PC-9 (cell line): ENCODE results near the gene KCNIP1. TPM values are rescaled to one million over a fixed set of nuclear protein-coding genes. Genes with fewer than 3 reads are reported as not detected.
A peak's percentile ranks its signal among the peaks of the same experiment; 100 is the strongest.

Experiments used
- BruUV-seq: library from RNA; stranded (reverse); fragments of 400-500 nt; replicated peaks from 2 replicates; lab custom pipeline; 2021; lab: Mats Ljungman, UMichigan
- CTCF ChIA-PET: fragments of 300-600 bp; sonication (Branson Sonifier 250); formaldehyde crosslinking; loops from one replicate; lab custom pipeline; 2022; ENCODE audit warnings: antibody characterized with exemption; lab: Charles Lee
- POLR2A ChIA-PET: fragments of 300-600 bp; sonication (Branson Sonifier 250); formaldehyde crosslinking; loops from one replicate; lab custom pipeline; 2022; ENCODE audit warnings: antibody characterized with exemption; ENCODE audit not compliant: unreplicated experiment; lab: Charles Lee
- DNase-seq, 2 experiments: peaks; one replicate each; pipeline versions ENCODE4 v3.0.0 to v3.0.0-alpha.2; 2015 to 2022; ENCODE audit warnings: mixed read lengths in 1 of 2
- H2AFZ ChIP-seq: fragments of 200-600 bp; sonication (generic); 2 replicates; pipeline ENCODE4 v1.8.1; 2017; ENCODE audit warnings: antibody characterized with exemption
- H3F3A ChIP-seq: fragments of 200-600 bp; sonication (generic); 2 replicates; pipeline ENCODE4 v1.8.1; 2017; ENCODE audit warnings: antibody characterized with exemption, mild to moderate bottlenecking, low read depth; ENCODE audit not compliant: insufficient read depth
- H3K27ac ChIP-seq: fragments of 200-600 bp; sonication (generic); 2 replicates; pipeline ENCODE4 v1.6.1; 2016; ENCODE audit warnings: mixed run types
- H3K27me3 ChIP-seq: fragments of 200-600 bp; sonication (generic); 2 replicates; pipeline ENCODE4 v1.6.1; 2016; ENCODE audit warnings: low read depth, mixed run types; ENCODE audit not compliant: insufficient read depth
- H3K36me3 ChIP-seq: fragments of 200-600 bp; sonication (generic); 2 replicates; pipeline ENCODE4 v1.6.1; 2016; ENCODE audit warnings: low read depth, mixed run types
- H3K4me1 ChIP-seq: fragments of 200-600 bp; sonication (generic); replicated peaks from 2 replicates; pipeline ENCODE4 v1.6.1; 2016; ENCODE audit warnings: mixed run types; ENCODE audit not compliant: insufficient read depth
- H3K4me2 ChIP-seq: fragments of 200-600 bp; sonication (generic); 2 replicates; pipeline ENCODE4 v1.6.1; 2017; ENCODE audit warnings: mixed run types
- H3K4me3 ChIP-seq: fragments of 200-600 bp; sonication (generic); 2 replicates; pipeline ENCODE4 v1.6.1; 2016; ENCODE audit warnings: mixed run types
- H3K79me2 ChIP-seq: fragments of 200-600 bp; sonication (generic); 2 replicates; pipeline ENCODE4 v1.6.1; 2017; ENCODE audit warnings: low read depth, mixed run types
- H3K9me2 ChIP-seq: fragments of 200-600 bp; sonication (generic); 2 replicates; pipeline ENCODE4 v1.8.1; 2017; ENCODE audit warnings: mild to moderate bottlenecking; ENCODE audit not compliant: insufficient read depth
- H3K9me3 ChIP-seq: fragments of 200-600 bp; sonication (generic); 2 replicates; pipeline ENCODE4 v1.8.1; 2016; ENCODE audit warnings: low read depth; ENCODE audit not compliant: insufficient read depth
- H4K20me1 ChIP-seq: fragments of 200-600 bp; sonication (generic); 2 replicates; pipeline ENCODE4 v1.8.1; 2017; ENCODE audit not compliant: insufficient read depth
- CTCF ChIP-seq: fragments of 200-600 bp; sonication (generic); conservative IDR thresholded peaks from 2 replicates; pipeline ENCODE4 v1.6.1; 2017; ENCODE audit warnings: mixed run types, antibody characterized with exemption, mild to moderate bottlenecking, moderate library complexity
- EZH2 ChIP-seq: fragments of 200-600 bp; sonication (generic); IDR thresholded peaks from 2 replicates; pipeline ENCODE4 v1.8.0; 2017; ENCODE audit warnings: antibody characterized with exemption, low read depth
- intact Hi-C: fragments of 100-400 bp; cut with micrococcal nuclease; formaldehyde crosslinking; loops from one replicate; pipeline ENCODE4 v1.10.0; 2022; ENCODE audit not compliant: unreplicated experiment
- total RNA-seq: library from RNA; stranded (reverse); gene quantifications from 2 replicates; pipeline ENCODE4 v1.2.3, GENCODE V29; 2021

The KCNIP1 gene
- total RNA-seq, 1 experiment from 2014 or later: not detected

DNA sequence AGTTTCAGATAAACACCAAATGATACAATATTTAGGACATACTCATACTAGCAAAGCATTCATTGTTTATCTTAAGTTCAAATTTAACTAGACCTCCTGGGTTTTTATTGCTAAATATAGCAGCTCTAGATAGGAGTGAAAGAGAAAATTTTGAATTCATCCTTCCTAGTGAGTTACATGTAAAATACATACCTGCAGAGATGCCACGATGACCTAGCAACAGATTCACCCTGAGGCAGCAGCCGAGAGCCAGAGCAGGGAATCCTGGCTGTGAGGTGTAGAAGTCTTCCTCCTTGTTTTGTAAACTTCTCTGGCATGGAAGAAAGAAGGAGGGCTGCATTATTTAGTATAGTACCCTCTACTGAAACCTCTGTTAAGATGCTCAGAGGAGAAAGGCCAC is 253.8 kb downstream of the KCNIP1 start:
- peak overlapping the region; percentile 30; the same call in 1 of the 2 replicates for H3K4me2 ChIP-seq
- H3K4me1 ChIP-seq: peaks cover 61% of the 10 kb centered on the region
- no peaks in the 10 kb centered on the region for H3K9me3 ChIP-seq
- H3F3A ChIP-seq: peaks cover 39% of the 10 kb centered on the region
- intact Hi-C loops: loop anchor here (1.0 to 10.0 kb wide), 3 partner anchors 11 to 1405 kb away; no protein-coding TSS in a partner anchor
- no peak overlapping the region for H3K4me3 ChIP-seq
- CTCF ChIA-PET: interaction anchor here (0.6 kb wide), 1 partner anchor 1711 kb away, joined by 17 read pairs; no protein-coding TSS in a partner anchor
- peak overlapping the region; percentile 74 for H3K27ac ChIP-seq
- no TSS peak for BruUV-seq
- no peak for DNase-seq
- no peaks in the 10 kb centered on the region for H3K9me2 ChIP-seq
- H2AFZ ChIP-seq: no peak overlapping the region
- H3K27me3 ChIP-seq: no peaks in the 10 kb centered on the region
- no peaks in the 10 kb centered on the region for H3K36me3 ChIP-seq
- POLR2A ChIA-PET: interaction anchor here (0.6 kb wide), 1 partner anchor 20 kb away, joined by 6 read pairs; no protein-coding TSS in a partner anchor
- H3K79me2 ChIP-seq: no peaks in the 10 kb centered on the region
- TF ChIP-seq CTCF (no peak), EZH2 (no peak)
- no peaks in the 10 kb centered on the region for H4K20me1 ChIP-seq

GRCh38 chr5:170758481-170758880 is 254.7 kb downstream of the KCNIP1 start:
- intact Hi-C loops: loop anchor here (5.0 to 10.0 kb wide), 2 partner anchors 766 to 1406 kb away; no protein-coding TSS in a partner anchor

DNA sequence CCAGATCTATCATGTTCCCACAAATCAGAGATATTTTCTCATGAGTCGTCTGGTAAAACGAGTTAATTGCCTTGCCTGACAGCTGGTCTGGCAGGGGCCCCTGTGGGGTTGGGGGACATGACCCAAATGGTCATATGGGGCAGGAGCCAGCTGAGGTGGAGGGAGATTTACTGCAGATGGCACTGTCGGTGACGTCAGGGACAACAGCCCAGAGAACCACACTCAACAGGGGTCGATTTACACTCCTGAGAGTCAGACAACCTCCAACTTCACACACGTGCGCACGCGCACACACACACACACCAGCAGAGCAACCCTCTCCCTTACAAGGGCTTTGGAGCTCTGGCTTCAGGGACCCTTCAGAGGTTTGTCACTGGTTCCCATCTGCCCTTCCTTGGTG is 256.3 kb downstream of the KCNIP1 start:
- intact Hi-C loops: no loop called here
- ChIA-PET CTCF (no interaction called here), POLR2A (no interaction called here)
- Histone ChIP-seq H3K4me1 (peaks cover 54% of the 10 kb centered on the region), H4K20me1 (no peaks in the 10 kb centered on the region), H3K4me2 (no peak overlapping the region), H3K9me3 (no peaks in the 10 kb centered on the region), H3K4me3 (no peak overlapping the region), H3F3A (peaks cover 32% of the 10 kb centered on the region; the same call in 1 of the 2 replicates), H3K36me3 (no peaks in the 10 kb centered on the region), H3K27me3 (no peaks in the 10 kb centered on the region), H3K9me2 (no peaks in the 10 kb centered on the region), H2AFZ (no peak overlapping the region), H3K79me2 (no peaks in the 10 kb centered on the region), H3K27ac (no peak overlapping the region)
- no TSS peak for BruUV-seq
- DNase-seq: no peak
- TF ChIP-seq CTCF (no peak), EZH2 (no peak)

More at GRCh38 chr5:170758481-170758880, 254.7 kb downstream of the KCNIP1 start:
- no TSS peak for BruUV-seq
- peak overlapping the region; percentile 74 for H3K27ac ChIP-seq
- no peak overlapping the region for H3K4me3 ChIP-seq
- H4K20me1 ChIP-seq: no peaks in the 10 kb centered on the region
- no peaks in the 10 kb centered on the region for H3K9me3 ChIP-seq
- ChIA-PET CTCF (no interaction called here), POLR2A (no interaction called here)
- H3K4me2 ChIP-seq: no peak overlapping the region
- H3F3A ChIP-seq: peaks cover 32% of the 10 kb centered on the region; the same call in 1 of the 2 replicates
- H2AFZ ChIP-seq: no peak overlapping the region
- no peaks in the 10 kb centered on the region for H3K79me2 ChIP-seq
- no peaks in the 10 kb centered on the region for H3K27me3 ChIP-seq
- H3K36me3 ChIP-seq: no peaks in the 10 kb centered on the region
- no peaks in the 10 kb centered on the region for H3K9me2 ChIP-seq
- no peak for TF ChIP-seq CTCF
- no peak for TF ChIP-seq EZH2
- peaks cover 53% of the 10 kb centered on the region for H3K4me1 ChIP-seq
- DNase-seq: no peak
